ENCODE data around the gene PAK4.
"Not testable (repeated sequence)": the region's sequence is repeated elsewhere in the genome, so short reads cannot be mapped to it uniquely, and the experiment has no call there.

DNA sequence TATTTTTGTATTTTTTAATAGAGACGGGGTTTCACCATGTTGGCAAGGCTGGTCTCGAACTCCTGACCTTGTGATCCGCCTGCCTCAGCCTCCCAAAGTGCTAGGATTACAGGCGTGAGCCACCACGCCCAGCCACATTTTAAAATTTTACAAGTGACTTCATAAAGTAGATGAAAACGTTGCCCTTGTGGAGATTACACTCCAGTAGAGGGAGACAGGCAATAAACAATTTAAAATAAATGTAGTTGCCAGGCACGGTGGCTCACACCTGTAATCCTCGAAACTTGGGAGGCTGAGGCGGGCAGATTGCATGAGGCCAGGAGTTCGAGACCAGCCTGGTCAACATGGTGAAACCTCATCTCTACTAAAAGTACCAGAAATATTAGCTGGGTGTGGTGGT is 93.5 kb downstream of the PAK4 start:
- TF ChIP-seq, protein P1, sequence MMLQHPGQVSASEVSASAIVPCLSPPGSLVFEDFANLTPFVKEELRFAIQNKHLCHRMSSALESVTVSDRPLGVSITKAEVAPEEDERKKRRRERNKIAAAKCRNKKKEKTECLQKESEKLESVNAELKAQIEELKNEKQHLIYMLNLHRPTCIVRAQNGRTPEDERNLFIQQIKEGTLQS (IDR thresholded peaks at IDR 0.05; ENCODE audit: insufficient read depth, low read depth, low read length), result not testable (repeated sequence)
- not testable (repeated sequence) for TF ChIP-seq POLR2A (IDR thresholded peaks at IDR 0.05; ENCODE audit: control extremely low read depth in 1 of 2, low read depth in 2 of 2, low read length in 2 of 2); YY1 (IDR thresholded peaks at IDR 0.05; ENCODE audit: low read depth, low read length); EP300 (IDR thresholded peaks at IDR 0.05; ENCODE audit: borderline replicate concordance in 1 of 2, low read depth in 2 of 2, low read length in 2 of 2); TAF1 (IDR thresholded peaks at IDR 0.05; ENCODE audit: low read depth, low read length); HDAC2 (IDR thresholded peaks at IDR 0.05; ENCODE audit: borderline replicate concordance in 1 of 2, low read depth in 2 of 2, low read length in 2 of 2); EGR1 (IDR thresholded peaks at IDR 0.05; ENCODE audit: borderline replicate concordance, low read depth, low read length); EZH2 (IDR thresholded peaks at IDR 0.05; ENCODE audit: low read depth, low read length, severe bottlenecking); TCF12 (IDR thresholded peaks at IDR 0.05; ENCODE audit: low read depth, low read length)
- TF ChIP-seq, protein P2, sequence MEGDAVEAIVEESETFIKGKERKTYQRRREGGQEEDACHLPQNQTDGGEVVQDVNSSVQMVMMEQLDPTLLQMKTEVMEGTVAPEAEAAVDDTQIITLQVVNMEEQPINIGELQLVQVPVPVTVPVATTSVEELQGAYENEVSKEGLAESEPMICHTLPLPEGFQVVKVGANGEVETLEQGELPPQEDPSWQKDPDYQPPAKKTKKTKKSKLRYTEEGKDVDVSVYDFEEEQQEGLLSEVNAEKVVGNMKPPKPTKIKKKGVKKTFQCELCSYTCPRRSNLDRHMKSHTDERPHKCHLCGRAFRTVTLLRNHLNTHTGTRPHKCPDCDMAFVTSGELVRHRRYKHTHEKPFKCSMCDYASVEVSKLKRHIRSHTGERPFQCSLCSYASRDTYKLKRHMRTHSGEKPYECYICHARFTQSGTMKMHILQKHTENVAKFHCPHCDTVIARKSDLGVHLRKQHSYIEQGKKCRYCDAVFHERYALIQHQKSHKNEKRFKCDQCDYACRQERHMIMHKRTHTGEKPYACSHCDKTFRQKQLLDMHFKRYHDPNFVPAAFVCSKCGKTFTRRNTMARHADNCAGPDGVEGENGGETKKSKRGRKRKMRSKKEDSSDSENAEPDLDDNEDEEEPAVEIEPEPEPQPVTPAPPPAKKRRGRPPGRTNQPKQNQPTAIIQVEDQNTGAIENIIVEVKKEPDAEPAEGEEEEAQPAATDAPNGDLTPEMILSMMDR (IDR thresholded peaks at IDR 0.05; ENCODE audit: control extremely low read depth in 1 of 3, insufficient read depth in 1 of 3, low read depth in 1 of 3, low read length in 3 of 3), result not testable (repeated sequence)
